Activated CD8-positive, alpha-beta T cell treated with anti-CD3 and anti-CD28 coated beads for 36 hours (primary cell): ENCODE results near the gene PSMA6. TPM values are rescaled to one million over a fixed set of nuclear protein-coding genes. Genes with fewer than 3 reads are reported as not detected.

ENCODE experiments used
- ATAC-seq: fragments of 200-7000 bp; cut with Tn5 transposase; one replicate; pipeline ENCODE4 v1.10.0; 2021; ENCODE audit warnings: mild to moderate bottlenecking, moderate library complexity
- CTCF ChIA-PET: fragments of 350-600 bp; sonication (Branson Sonifier 250); formaldehyde crosslinking; loops from one replicate; lab custom pipeline; 2021; ENCODE audit warnings: antibody characterized with exemption; lab: Charles Lee
- POLR2A ChIA-PET: fragments of 350-600 bp; sonication (Branson Sonifier 250); formaldehyde crosslinking; loops from one replicate; lab custom pipeline; 2021; ENCODE audit warnings: antibody characterized with exemption; lab: Charles Lee
- DNase-seq: peaks from one replicate; pipeline ENCODE4 v3.0.0-alpha.2; 2020
- H3K27ac Mint-ChIP-seq: one replicate; pipeline ENCODE4 v1.8.0; 2021; ENCODE audit warnings: mild to moderate bottlenecking, mixed read lengths
- H3K27me3 Mint-ChIP-seq: one replicate; pipeline ENCODE4 v1.8.0; 2021; ENCODE audit warnings: mixed read lengths
- H3K36me3 Mint-ChIP-seq: one replicate; pipeline ENCODE4 v1.8.0; 2021; ENCODE audit warnings: low read depth, mixed read lengths
- H3K4me1 Mint-ChIP-seq: one replicate; pipeline ENCODE4 v1.8.0; 2021; ENCODE audit warnings: low read depth, mixed read lengths
- H3K4me3 Mint-ChIP-seq: one replicate; pipeline ENCODE4 v1.8.0; 2021; ENCODE audit warnings: mild to moderate bottlenecking, moderate library complexity, mixed read lengths
- H3K9me3 Mint-ChIP-seq: one replicate; pipeline ENCODE4 v1.8.0; 2021; ENCODE audit warnings: mixed read lengths
- CTCF ChIP-seq: fragments of 200-600 bp; IDR thresholded peaks from one replicate; pipeline ENCODE4 v1.8.0; 2022; ENCODE audit warnings: antibody characterized with exemption, mild to moderate bottlenecking
- intact Hi-C: fragments of 100-400 bp; cut with micrococcal nuclease; formaldehyde crosslinking; loops from one replicate; pipeline ENCODE4 v1.10.0; 2022
- total RNA-seq, 2 experiments: library from RNA; stranded (reverse); gene quantifications; one replicate each; pipeline ENCODE4 v1.2.3, GENCODE V29; 2021

The PSMA6 gene
- total RNA-seq, 2 experiments from 2014 or later: 361 to 393 TPM

- Mint-ChIP-seq H3K4me3 (no peak overlapping the region), H3K27me3 (no peaks in the 10 kb centered on the region), H3K4me1 (peaks cover 35% of the 10 kb centered on the region), H3K27ac (no peak overlapping the region), H3K9me3 (no peaks in the 10 kb centered on the region), H3K36me3 (no peaks in the 10 kb centered on the region)
- ATAC-seq: no peak
- no peak for TF ChIP-seq CTCF
- DNase-seq: no peak
- ChIA-PET POLR2A (interaction anchor here (1.2 to 11.8 kb wide), 4 partner anchors 29 to 77 kb away, joined by 3 to 157 read pairs (median 6); partner anchors contain the start of gene NFKBIA), CTCF (interaction anchor here (1.1 to 1.3 kb wide), 2 partner anchors 75 to 83 kb away, joined by 3 read pairs; no protein-coding TSS in a partner anchor)
- intact Hi-C loops: no loop called here
Observed at GRCh38 chr14:35338731-35339405, 46.7 kb downstream of the PSMA6 start.

GRCh38 chr14:35339761-35340406 is 47.7 kb downstream of the PSMA6 start:
- DNase-seq (no peak), ATAC-seq (peak; percentile 43)
- POLR2A ChIA-PET: interaction anchor here (1.2 to 11.8 kb wide), 6 partner anchors 11 to 76 kb away, joined by 3 to 157 read pairs (median 4); partner anchors contain the start of genes NFKBIA and PSMA6
- Mint-ChIP-seq H3K9me3 (no peaks in the 10 kb centered on the region), H3K27me3 (no peaks in the 10 kb centered on the region), H3K4me1 (peaks cover 35% of the 10 kb centered on the region), H3K4me3 (no peak overlapping the region), H3K36me3 (no peaks in the 10 kb centered on the region), H3K27ac (peak overlapping the region; percentile 69)
- CTCF ChIA-PET: interaction anchor here (0.6 to 1.3 kb wide), 2 partner anchors 69 to 327 kb away, joined by 3 read pairs; no protein-coding TSS in a partner anchor
- intact Hi-C loops: no loop called here
- TF ChIP-seq CTCF: no peak

GRCh38 chr14:35340616-35341453 is 48.7 kb downstream of the PSMA6 start:
- H3K27ac Mint-ChIP-seq: no peak overlapping the region
- no peak for DNase-seq
- intact Hi-C loops: no loop called here

GRCh38 chr14:35341454-35341750 is 49.2 kb downstream of the PSMA6 start:
- Mint-ChIP-seq H3K36me3 (no peaks in the 10 kb centered on the region), H3K27me3 (no peaks in the 10 kb centered on the region), H3K4me3 (peak overlapping the region; percentile 26), H3K27ac (no peak overlapping the region), H3K4me1 (peaks cover 35% of the 10 kb centered on the region), H3K9me3 (no peaks in the 10 kb centered on the region)
- DNase-seq (no peak), ATAC-seq (no peak)
- ChIA-PET CTCF (interaction anchor here (1.3 kb wide), 1 partner anchor 35 kb away, joined by 3 read pairs; no protein-coding TSS in a partner anchor), POLR2A (interaction anchor here (1.0 to 2.0 kb wide), 2 partner anchors 10 to 62 kb away, joined by 3 to 10 read pairs; no protein-coding TSS in a partner anchor)
- no peak for TF ChIP-seq CTCF
- intact Hi-C loops: no loop called here

More at GRCh38 chr14:35340616-35341453, 48.7 kb downstream of the PSMA6 start:
- H3K36me3 Mint-ChIP-seq: no peaks in the 10 kb centered on the region
- H3K9me3 Mint-ChIP-seq: no peaks in the 10 kb centered on the region
- no peak for TF ChIP-seq CTCF
- ChIA-PET POLR2A (interaction anchor here (1.0 to 2.0 kb wide), 4 partner anchors 10 to 62 kb away, joined by 3 to 10 read pairs (median 4); partner anchors contain the start of gene PSMA6), CTCF (interaction anchor here (1.3 kb wide), 2 partner anchors 35 to 68 kb away, joined by 3 read pairs; no protein-coding TSS in a partner anchor)
- no peak for ATAC-seq
- H3K4me1 Mint-ChIP-seq: peaks cover 35% of the 10 kb centered on the region
- H3K4me3 Mint-ChIP-seq: no peak overlapping the region
- no peaks in the 10 kb centered on the region for H3K27me3 Mint-ChIP-seq
